Esophagus muscularis mucosa (tissue), 4 donors: ENCODE data around the gene PDLIM5. TPM values are rescaled to one million over a fixed set of nuclear protein-coding genes. Genes with fewer than 3 reads are reported as not detected.

ENCODE experiments used
- DNase-seq: peaks from one replicate; pipeline ENCODE4 v3.0.0-alpha.2; 2017; ENCODE audit errors: extremely low spot score
- H3K27ac ChIP-seq, 4 donors: fragments of 200-600 bp; sonication (generic); replicated peaks in 1 of 4; 1 replicate in 3 of 4; 2 replicates in 1 of 4; pipeline ENCODE4 v1.5.1; 2016 to 2019; ENCODE audit warnings: mild to moderate bottlenecking in 1 of 4
- H3K27me3 ChIP-seq, 4 donors: fragments of 200-600 bp; sonication (generic); one replicate each; pipeline versions ENCODE4 v1.5.1 to v1.6.0; 2016 to 2019
- H3K36me3 ChIP-seq, 4 donors: fragments of 200-600 bp; sonication (generic); one replicate each; pipeline ENCODE4 v1.5.1; 2016 to 2019
- H3K4me1 ChIP-seq, 4 donors: fragments of 200-600 bp; sonication (generic); one replicate each; pipeline ENCODE4 v1.5.1; 2016 to 2019
- H3K4me3 ChIP-seq, 4 donors: fragments of 200-600 bp; sonication (generic); 1 replicate in 2 of 4; 2 replicates in 2 of 4; pipeline ENCODE4 v1.5.1; 2016 to 2019; ENCODE audit warnings: mild to moderate bottlenecking in 4 of 4, moderate library complexity in 1 of 4
- H3K9me3 ChIP-seq, 4 donors: fragments of 200-600 bp; sonication (generic); 1 replicate in 3 of 4; 2 replicates in 1 of 4; pipeline ENCODE4 v1.5.1; 2016 to 2019
- EP300 ChIP-seq: sonication (generic); formaldehyde crosslinking; IDR thresholded peaks from one replicate; pipeline ENCODE4 v1.6.1; 2017; ENCODE audit warnings: antibody characterized with exemption
- POLR2A ChIP-seq: fragments of 450-650 bp; IDR thresholded peaks from one replicate; pipeline ENCODE4 v1.6.1; 2017; ENCODE audit warnings: antibody characterized with exemption, moderate library complexity, mild to moderate bottlenecking, low read depth
- POLR2AphosphoS5 ChIP-seq, 2 donors: sonication (generic); formaldehyde crosslinking; IDR thresholded peaks; one replicate each; pipeline ENCODE4 v1.6.1; 2017; ENCODE audit warnings: antibody characterized with exemption in 2 of 2
- WGBS: methylation state at CpG from one replicate; pipeline ENCODE4 v1.1.5; 2018; 5-methylcytosine and 5-hydroxymethylcytosine counted together
- intact Hi-C: fragments of 100-400 bp; cut with DNase I; formaldehyde crosslinking; loops from one replicate; pipeline ENCODE4 v1.15.1; 2023
- total RNA-seq, 4 donors: library from RNA; depleted of rRNA; stranded (reverse); fragments of >200 nt; gene quantifications; one replicate each; pipeline versions ENCODE4 v1.1.0 to v1.2.1, GENCODE V29; 2016
- TF ChIP-seq, protein P1 (sequence below), 3 experiments: fragments of 200-600 bp in 2 of 3; fragments of 450-650 bp in 1 of 3; sonication (generic) in 2 of 3; IDR thresholded peaks; one replicate each; pipeline ENCODE4 v1.5.1; 2017 to 2019; ENCODE audit warnings: antibody characterized with exemption in 3 of 3, mild to moderate bottlenecking in 2 of 3, moderate library complexity in 1 of 3

PDLIM5 gene
- total RNA-seq, 4 donors from 2014 or later, result 138 to 160 (median 146) TPM

DNA sequence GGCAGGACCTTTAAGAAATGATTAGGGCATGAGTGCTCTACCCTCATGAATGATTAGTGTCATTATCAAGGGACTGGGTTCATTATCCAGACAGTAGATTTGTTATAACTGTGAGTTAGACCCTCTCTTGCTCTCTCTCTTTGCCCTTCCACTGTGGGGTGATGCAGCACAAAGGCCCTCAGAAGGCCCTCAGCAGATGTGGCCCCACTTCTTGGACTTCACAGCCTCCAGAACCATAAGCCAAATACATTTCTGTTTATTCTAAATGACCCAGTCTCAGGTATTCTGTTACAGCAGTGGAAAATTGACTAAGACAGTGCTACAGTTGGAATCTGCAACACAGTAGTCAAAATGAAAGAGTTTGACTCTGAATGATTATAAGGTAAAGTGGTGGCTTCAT is 17.2 kb upstream of the PDLIM5 start:
- Histone ChIP-seq H3K4me3 (no peak overlapping the region), H3K4me1 (no peaks in the 10 kb centered on the region), H3K27ac (no peak overlapping the region), H3K9me3 (no peaks in the 10 kb centered on the region), H3K27me3 (no peaks in the 10 kb centered on the region), H3K36me3 (no peaks in the 10 kb centered on the region)
- intact Hi-C loops, result no loop called here
- no peak for TF ChIP-seq EP300
- TF ChIP-seq, protein P1, sequence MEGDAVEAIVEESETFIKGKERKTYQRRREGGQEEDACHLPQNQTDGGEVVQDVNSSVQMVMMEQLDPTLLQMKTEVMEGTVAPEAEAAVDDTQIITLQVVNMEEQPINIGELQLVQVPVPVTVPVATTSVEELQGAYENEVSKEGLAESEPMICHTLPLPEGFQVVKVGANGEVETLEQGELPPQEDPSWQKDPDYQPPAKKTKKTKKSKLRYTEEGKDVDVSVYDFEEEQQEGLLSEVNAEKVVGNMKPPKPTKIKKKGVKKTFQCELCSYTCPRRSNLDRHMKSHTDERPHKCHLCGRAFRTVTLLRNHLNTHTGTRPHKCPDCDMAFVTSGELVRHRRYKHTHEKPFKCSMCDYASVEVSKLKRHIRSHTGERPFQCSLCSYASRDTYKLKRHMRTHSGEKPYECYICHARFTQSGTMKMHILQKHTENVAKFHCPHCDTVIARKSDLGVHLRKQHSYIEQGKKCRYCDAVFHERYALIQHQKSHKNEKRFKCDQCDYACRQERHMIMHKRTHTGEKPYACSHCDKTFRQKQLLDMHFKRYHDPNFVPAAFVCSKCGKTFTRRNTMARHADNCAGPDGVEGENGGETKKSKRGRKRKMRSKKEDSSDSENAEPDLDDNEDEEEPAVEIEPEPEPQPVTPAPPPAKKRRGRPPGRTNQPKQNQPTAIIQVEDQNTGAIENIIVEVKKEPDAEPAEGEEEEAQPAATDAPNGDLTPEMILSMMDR (IDR thresholded peaks at IDR 0.05), result no peak
- TF ChIP-seq POLR2AphosphoS5 (IDR thresholded peaks at IDR 0.05), result no peak
- DNase-seq, result no peak

GRCh38 chr4:94435874-94436273 is 15.9 kb upstream of the PDLIM5 start:
- Histone ChIP-seq H3K4me3 (no peak overlapping the region), H3K27ac (no peak overlapping the region), H3K4me1 (no peaks in the 10 kb centered on the region), H3K9me3 (no peaks in the 10 kb centered on the region), H3K36me3 (no peaks in the 10 kb centered on the region), H3K27me3 (no peaks in the 10 kb centered on the region)
- 70% methylated on average over 2 of the region's 2 CpGs for WGBS
- no peak for DNase-seq
- TF ChIP-seq POLR2AphosphoS5 (IDR thresholded peaks at IDR 0.05) (no peak), POLR2A (no peak), EP300 (no peak)
- intact Hi-C loops, result no loop called here

GRCh38 chr4:94436512-94436911 is 15.2 kb upstream of the PDLIM5 start:
- no peaks in the 10 kb centered on the region for H3K27me3 ChIP-seq
- no peak overlapping the region for H3K4me3 ChIP-seq
- 100% methylated on average over 1 of the region's 1 CpG for WGBS
- H3K9me3 ChIP-seq, result no peaks in the 10 kb centered on the region
- intact Hi-C loops, result no loop called here
- no peaks in the 10 kb centered on the region for H3K4me1 ChIP-seq
- no peaks in the 10 kb centered on the region for H3K36me3 ChIP-seq
- no peak overlapping the region for H3K27ac ChIP-seq
- TF ChIP-seq, protein P1 (IDR thresholded peaks at IDR 0.05), result no peak
- TF ChIP-seq POLR2A, result no peak
- no peak for TF ChIP-seq EP300
- no peak for TF ChIP-seq POLR2AphosphoS5 (IDR thresholded peaks at IDR 0.05)
- no peak for DNase-seq

DNA sequence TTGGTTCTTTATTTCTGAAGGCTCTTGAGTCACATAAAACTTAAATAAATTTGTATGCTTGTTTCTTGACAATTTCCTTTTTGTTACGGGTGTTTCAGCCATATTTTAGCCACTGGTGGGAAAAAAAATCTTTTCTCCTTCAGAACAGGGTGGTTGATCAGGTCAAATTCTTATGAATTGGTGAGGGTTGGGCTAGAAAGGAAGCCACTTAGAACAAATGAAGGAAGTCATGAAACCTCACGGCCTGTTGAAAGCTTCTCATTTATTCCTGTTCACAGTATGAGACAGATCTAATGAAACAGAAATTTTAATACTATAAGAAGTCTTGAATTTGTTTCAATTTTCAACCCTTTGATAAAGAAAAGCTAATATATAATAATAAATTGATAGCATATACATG is 12.1 kb upstream of the PDLIM5 start:
- Histone ChIP-seq H3K27me3 (no peaks in the 10 kb centered on the region), H3K4me1 (no peaks in the 10 kb centered on the region), H3K27ac (no peak overlapping the region), H3K4me3 (no peak overlapping the region), H3K36me3 (no peaks in the 10 kb centered on the region), H3K9me3 (no peaks in the 10 kb centered on the region)
- intact Hi-C loops, result no loop called here
- no peak for TF ChIP-seq EP300
- TF ChIP-seq POLR2AphosphoS5 (IDR thresholded peaks at IDR 0.05), result no peak
- no peak for DNase-seq
- 54% methylated on average over 2 of the region's 2 CpGs for WGBS

GRCh38 chr4:94441838-94442237 is 9.9 kb upstream of the PDLIM5 start:
- H3K9me3 ChIP-seq, result no peaks in the 10 kb centered on the region
- intact Hi-C loops, result no loop called here
- 87% methylated on average over 3 of the region's 3 CpGs for WGBS
- no peak for DNase-seq
- no peak overlapping the region for H3K27ac ChIP-seq
- H3K4me1 ChIP-seq, result no peaks in the 10 kb centered on the region
- TF ChIP-seq EP300 (no peak), POLR2A (no peak), POLR2AphosphoS5 (IDR thresholded peaks at IDR 0.05) (no peak)
- TF ChIP-seq, protein P1 (IDR thresholded peaks at IDR 0.05), result no peak
- H3K36me3 ChIP-seq, result no peaks in the 10 kb centered on the region
- no peak overlapping the region for H3K4me3 ChIP-seq
- no peaks in the 10 kb centered on the region for H3K27me3 ChIP-seq

DNA sequence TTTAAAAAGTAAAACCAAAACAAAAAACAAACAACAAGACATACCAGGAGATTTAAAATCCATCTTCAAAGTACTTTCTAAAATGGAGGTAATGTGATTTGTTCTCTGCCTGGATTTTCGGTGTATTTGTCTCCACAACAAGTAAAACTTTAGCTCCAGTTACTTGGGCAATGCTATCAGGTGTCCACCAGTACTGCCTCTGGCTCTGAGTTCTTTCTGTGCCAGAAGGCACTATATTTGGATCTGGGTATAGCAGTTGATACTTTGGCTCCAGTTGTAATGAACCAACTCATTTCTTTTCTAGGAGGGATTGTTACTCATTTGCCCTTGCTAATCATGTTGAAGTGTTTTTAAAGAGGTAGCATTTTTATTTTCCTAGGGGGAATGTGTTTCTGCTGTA is 9.5 kb upstream of the PDLIM5 start:
- WGBS, result 96% methylated on average over 1 of the region's 1 CpG
- DNase-seq, result no peak
- no peak overlapping the region for H3K4me3 ChIP-seq
- H3K36me3 ChIP-seq, result no peaks in the 10 kb centered on the region
- no peak overlapping the region for H3K27ac ChIP-seq
- intact Hi-C loops, result no loop called here
- H3K27me3 ChIP-seq, result no peaks in the 10 kb centered on the region
- TF ChIP-seq EP300, result no peak
- TF ChIP-seq, protein P1 (IDR thresholded peaks at IDR 0.05), result no peak
- no peak for TF ChIP-seq POLR2AphosphoS5 (IDR thresholded peaks at IDR 0.05)
- TF ChIP-seq POLR2A, result no peak
- no peaks in the 10 kb centered on the region for H3K4me1 ChIP-seq
- no peaks in the 10 kb centered on the region for H3K9me3 ChIP-seq
